Psoas muscle (tissue), 8 donors: ENCODE measurements around the gene KCNMA1. TPM values are rescaled to one million over a fixed set of nuclear protein-coding genes. Genes with fewer than 3 reads are reported as not detected.

Experiments used
- ATAC-seq, 4 donors: fragments of 200-7000 bp; cut with Tn5 transposase; one replicate each; pipeline ENCODE4 v1.9.1; 2020; ENCODE audit warnings: moderate library complexity in 3 of 4, mild to moderate bottlenecking in 2 of 4
- DNase-seq, 2 donors: peaks; one replicate each; pipeline ENCODE4 v3.0.0-alpha.2; 2020
- H3K27ac ChIP-seq: fragments of 200-600 bp; one replicate; pipeline ENCODE4 v1.8.0; 2022
- H3K27me3 ChIP-seq, 3 donors: fragments of 200-600 bp in 1 of 3; one replicate each; pipeline versions ENCODE4 v1.6.1 to v1.8.0; 2013 to 2022; ENCODE audit warnings: low read length in 2 of 3, mild to moderate bottlenecking in 2 of 3, moderate library complexity in 1 of 3; ENCODE audit not compliant: insufficient read depth in 3 of 3
- H3K36me3 ChIP-seq, 2 donors: fragments of 200-600 bp in 1 of 2; one replicate each; pipeline versions ENCODE4 v1.6.1 to v1.8.0; 2013 to 2022; ENCODE audit warnings: low read depth in 1 of 2, mild to moderate bottlenecking in 1 of 2, moderate library complexity in 1 of 2; ENCODE audit not compliant: insufficient read depth in 1 of 2
- H3K4me1 ChIP-seq: fragments of 200-600 bp; one replicate; pipeline ENCODE4 v1.8.0; 2022
- H3K4me3 ChIP-seq: fragments of 200-600 bp; one replicate; pipeline ENCODE4 v1.8.0; 2022; ENCODE audit warnings: mild to moderate bottlenecking
- H3K9me3 ChIP-seq: fragments of 200-600 bp; one replicate; pipeline ENCODE4 v1.8.0; 2022
- WGBS, 3 donors: extraction: QIAGEN DNeasy Blood & Tissue Kit; methylation state at CpG; one replicate each; pipeline versions ENCODE4 v1.1.6 to v1.1.7; 2013; 5-methylcytosine and 5-hydroxymethylcytosine counted together
- intact Hi-C, 2 donors: fragments of 100-400 bp; cut with DNase I; formaldehyde crosslinking; loops; one replicate each; pipeline versions ENCODE4 v1.11.0 to v1.14.2; 2022
- polyA plus RNA-seq, 3 donors: library from polyadenylated mRNA; stranded (reverse); fragments of 200-250 nt; gene quantifications; one replicate each; pipeline ENCODE4 v1.2.3, GENCODE V29; 2013
- total RNA-seq, 4 donors: library from RNA; stranded (reverse); fragmentation: NEBNext Ultra II Directional in 2 of 4; extraction: Animal tissue kit (Norgen Biotek cat#: 25700) in 2 of 4; gene quantifications; one replicate each; pipeline versions ENCODE4 v1.2.1 to v1.2.4, GENCODE V29; 2021 to 2023
- TF ChIP-seq, protein P1 (sequence below): fragments of 200-600 bp; IDR thresholded peaks from one replicate; pipeline ENCODE4 v1.8.0; 2022; ENCODE audit warnings: antibody characterized with exemption
- donor health status: healthy with polysubstance abuse.
- donor health status: DM: no; HTN: no; CAD: no; lungs with moderate emphysema.
- donor health status: Bipolar disorder and iron deficiency.
- donor health status: healthy.
- donor health status: DM: yes; HTN: yes; CAD: no.
- donor health status: DM: no; HTN: no; CAD: no.
- donor health status: DM: no; HTN: no; CAD: no.
- donor health status: DM: yes; HTN: yes; CAD: no.

The KCNMA1 gene
- total and polyA plus RNA-seq, 7 donors, result 7.9 to 53.0 (median 41.9) TPM

DNA sequence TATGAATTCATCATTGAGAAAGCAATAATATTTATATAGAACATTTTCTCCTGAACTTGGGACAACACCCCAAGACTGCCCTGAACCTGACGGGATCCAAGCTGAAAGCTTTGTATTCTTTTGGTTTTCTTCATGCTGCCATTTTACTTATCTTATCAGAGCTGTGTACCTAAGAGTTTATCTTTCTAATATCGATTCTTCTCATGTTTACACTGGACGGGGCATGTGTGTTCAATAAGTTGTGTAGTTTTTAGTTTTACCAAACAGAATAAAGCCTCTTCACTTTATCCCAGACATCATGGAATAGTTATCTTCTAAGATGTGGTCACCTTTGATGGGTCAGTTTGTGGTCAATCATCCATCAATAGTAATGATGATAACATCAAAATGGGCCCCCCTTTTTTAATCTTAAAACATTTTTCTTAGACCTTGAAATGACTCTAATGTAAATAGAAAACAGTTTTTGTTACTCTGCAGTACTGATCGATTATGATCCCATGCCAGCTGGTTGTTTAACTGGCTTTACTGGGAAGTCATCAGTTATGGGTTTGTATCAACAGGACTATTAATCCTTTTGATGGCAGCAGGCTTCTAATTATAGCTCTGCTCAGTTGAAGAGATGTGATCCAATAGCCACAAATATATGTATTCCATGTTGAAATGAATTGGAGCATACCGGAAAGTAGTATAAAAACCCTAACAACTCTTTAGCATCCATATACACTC lies 446.1 kb downstream of the KCNMA1 start:
- DNase-seq, result no peak

DNA sequence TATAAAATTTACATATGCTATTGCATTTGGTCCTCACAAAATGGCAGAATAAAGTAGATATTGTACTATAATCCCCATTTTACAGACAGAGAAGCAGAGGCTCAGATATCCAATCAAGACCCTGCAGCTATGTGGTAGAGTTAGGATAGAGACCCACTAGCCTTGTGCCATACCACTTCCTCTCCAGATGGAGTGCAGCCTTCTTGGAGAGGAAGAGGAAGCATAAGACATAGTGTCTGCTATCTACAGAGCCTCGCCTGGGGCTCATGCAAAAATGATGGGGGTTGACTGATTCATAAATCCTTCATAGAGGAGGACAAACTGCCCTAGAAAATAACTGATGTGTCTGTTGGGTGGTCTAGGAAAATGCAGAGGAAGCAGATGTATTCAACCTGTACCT lies 447.3 kb downstream of the KCNMA1 start:
- Histone ChIP-seq H3K4me1 (no peaks in the 10 kb centered on the region), H3K4me3 (no peak overlapping the region), H3K36me3 (no peaks in the 10 kb centered on the region), H3K27me3 (peaks cover 0 to 3% (median 0%) of the 10 kb centered on the region in 3 donors), H3K27ac (no peak overlapping the region), H3K9me3 (no peaks in the 10 kb centered on the region)
- no peak for ATAC-seq
- DNase-seq, result no peak
- TF ChIP-seq, protein P1, sequence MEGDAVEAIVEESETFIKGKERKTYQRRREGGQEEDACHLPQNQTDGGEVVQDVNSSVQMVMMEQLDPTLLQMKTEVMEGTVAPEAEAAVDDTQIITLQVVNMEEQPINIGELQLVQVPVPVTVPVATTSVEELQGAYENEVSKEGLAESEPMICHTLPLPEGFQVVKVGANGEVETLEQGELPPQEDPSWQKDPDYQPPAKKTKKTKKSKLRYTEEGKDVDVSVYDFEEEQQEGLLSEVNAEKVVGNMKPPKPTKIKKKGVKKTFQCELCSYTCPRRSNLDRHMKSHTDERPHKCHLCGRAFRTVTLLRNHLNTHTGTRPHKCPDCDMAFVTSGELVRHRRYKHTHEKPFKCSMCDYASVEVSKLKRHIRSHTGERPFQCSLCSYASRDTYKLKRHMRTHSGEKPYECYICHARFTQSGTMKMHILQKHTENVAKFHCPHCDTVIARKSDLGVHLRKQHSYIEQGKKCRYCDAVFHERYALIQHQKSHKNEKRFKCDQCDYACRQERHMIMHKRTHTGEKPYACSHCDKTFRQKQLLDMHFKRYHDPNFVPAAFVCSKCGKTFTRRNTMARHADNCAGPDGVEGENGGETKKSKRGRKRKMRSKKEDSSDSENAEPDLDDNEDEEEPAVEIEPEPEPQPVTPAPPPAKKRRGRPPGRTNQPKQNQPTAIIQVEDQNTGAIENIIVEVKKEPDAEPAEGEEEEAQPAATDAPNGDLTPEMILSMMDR, result no peak
- intact Hi-C loops, result no loop called here
- 75 to 87% (median 75%) methylated on average over 1 of the region's 1 CpG for WGBS, 3 donors

More for the DNA sequence above, 446.1 kb downstream of the KCNMA1 start:
- no peak overlapping the region for H3K4me3 ChIP-seq
- peaks cover 0 to 3% (median 0%) of the 10 kb centered on the region in 3 donors for H3K27me3 ChIP-seq
- no peak for ATAC-seq
- intact Hi-C loops, result no loop called here
- no peak overlapping the region for H3K27ac ChIP-seq
- H3K9me3 ChIP-seq, result no peaks in the 10 kb centered on the region
- H3K36me3 ChIP-seq, result no peaks in the 10 kb centered on the region
- H3K4me1 ChIP-seq, result no peaks in the 10 kb centered on the region
- 75 to 96% (median 75%) methylated on average over 5 of the region's 5 CpGs for WGBS, 3 donors
- TF ChIP-seq, protein P1, result no peak

DNA sequence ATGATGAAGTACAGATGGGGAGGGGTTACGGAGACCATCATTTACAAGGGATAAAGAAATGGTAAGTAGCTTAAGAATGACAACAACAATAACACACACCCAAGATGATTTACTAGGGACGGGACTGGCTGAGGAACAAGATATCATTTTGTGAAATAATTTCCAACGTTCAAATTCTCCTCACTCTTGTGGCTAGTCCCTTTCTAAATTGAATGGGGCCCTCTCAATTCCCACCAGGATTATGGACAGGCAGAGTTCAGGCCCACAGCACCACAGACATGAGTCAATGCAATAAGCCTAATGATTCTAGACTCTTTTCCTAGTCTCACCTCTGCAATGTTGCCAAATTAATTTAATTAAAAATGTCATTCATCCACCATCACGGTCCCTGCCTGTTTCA lies 448.1 kb downstream of the KCNMA1 start:
- 75 to 78% (median 77%) methylated on average over 4 of the region's 4 CpGs for WGBS, 3 donors
- intact Hi-C loops, result loop anchor here in 1 of 2 donors (2.0 kb wide), 1 partner anchor 25 kb away; no protein-coding TSS in a partner anchor

DNA sequence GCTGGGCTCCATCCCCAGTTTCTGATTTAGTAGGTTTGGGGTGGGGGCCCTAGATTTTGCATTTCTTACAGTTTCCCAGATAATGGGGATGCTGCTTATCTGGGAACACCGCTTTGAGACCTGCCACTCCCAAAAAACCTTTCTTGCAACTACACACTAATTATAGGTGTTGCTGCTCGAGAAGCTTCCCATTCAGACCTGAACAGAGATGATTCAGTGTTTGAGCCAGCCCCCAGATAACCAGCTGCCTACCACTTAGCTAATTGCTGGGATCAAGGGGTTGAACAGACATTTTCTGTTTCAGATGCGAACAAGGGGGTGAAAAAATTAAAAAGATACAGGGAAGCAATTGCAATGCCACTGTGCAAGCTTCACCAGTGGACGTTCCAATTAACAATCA lies 448.5 kb downstream of the KCNMA1 start:
- intact Hi-C loops, result loop anchor here in 1 of 2 donors (2.0 kb wide), 1 partner anchor 26 kb away; no protein-coding TSS in a partner anchor
- no peak for ATAC-seq
- H3K4me3 ChIP-seq, result no peak overlapping the region

More for the DNA sequence above, 448.1 kb downstream of the KCNMA1 start:
- no peaks in the 10 kb centered on the region for H3K9me3 ChIP-seq
- no peak overlapping the region for H3K27ac ChIP-seq
- H3K36me3 ChIP-seq, result no peaks in the 10 kb centered on the region
- no peak for ATAC-seq
- H3K27me3 ChIP-seq, result peaks cover 0 to 3% (median 0%) of the 10 kb centered on the region in 3 donors
- H3K4me3 ChIP-seq, result no peak overlapping the region
- TF ChIP-seq, protein P1, result no peak
- no peaks in the 10 kb centered on the region for H3K4me1 ChIP-seq
- no peak for DNase-seq

More for the DNA sequence above, 448.5 kb downstream of the KCNMA1 start:
- WGBS, 3 donors, result 87 to 91% (median 89%) methylated on average over 4 of the region's 4 CpGs
- Histone ChIP-seq H3K4me1 (no peaks in the 10 kb centered on the region), H3K27me3 (peaks cover 0 to 2% (median 0%) of the 10 kb centered on the region in 3 donors), H3K27ac (no peak overlapping the region), H3K36me3 (no peaks in the 10 kb centered on the region), H3K9me3 (no peaks in the 10 kb centered on the region)
- TF ChIP-seq, protein P1, result no peak
- DNase-seq, result no peak
